Activated T-helper 1 cell treated with anti-CD3 and anti-CD28 coated beads, Interleukin-12 subunit alpha, Interleukin-12 subunit beta, Interleukin-2, Interleukin-4 antibody, amounts not matched to agents 30 ng/mL and 10 ng/mL and 1 ng/mL, durations not matched to agents 14 hours and 24 hours and 36 hours (primary cell): ENCODE data around the gene UXS1. TPM values are rescaled to one million over a fixed set of nuclear protein-coding genes. Genes with fewer than 3 reads are reported as not detected.
"Not testable (repeated sequence)": the region's sequence is repeated elsewhere in the genome, so short reads cannot be mapped to it uniquely, and the experiment has no call there.

ENCODE experiments used
- DNase-seq: peaks from one replicate; pipeline ENCODE4 v3.0.0; 2021; ENCODE audit warnings: low spot score
- H3K27ac Mint-ChIP-seq: one replicate; pipeline ENCODE4 v1.8.0; 2021; ENCODE audit warnings: mild to moderate bottlenecking, mixed read lengths
- H3K27me3 Mint-ChIP-seq: one replicate; pipeline ENCODE4 v1.8.0; 2022; ENCODE audit warnings: mild to moderate bottlenecking, moderate library complexity, mixed read lengths; ENCODE audit not compliant: insufficient read depth
- H3K36me3 Mint-ChIP-seq: one replicate; pipeline ENCODE4 v1.8.0; 2021; ENCODE audit warnings: low read depth, mixed read lengths
- H3K4me1 Mint-ChIP-seq: one replicate; pipeline ENCODE4 v1.8.0; 2021; ENCODE audit warnings: low read depth, mixed read lengths
- H3K4me3 Mint-ChIP-seq: one replicate; pipeline ENCODE4 v1.8.0; 2021; ENCODE audit warnings: mild to moderate bottlenecking, moderate library complexity, mixed read lengths
- H3K9me3 Mint-ChIP-seq: one replicate; pipeline ENCODE4 v1.8.0; 2021; ENCODE audit warnings: mixed read lengths
- intact Hi-C: fragments of 100-400 bp; cut with micrococcal nuclease; formaldehyde crosslinking; loops from one replicate; pipeline ENCODE4 v1.15.1; 2024
- total RNA-seq: library from RNA; stranded (reverse); gene quantifications from 2 replicates; pipeline ENCODE4 v1.2.3, GENCODE V29; 2022

Gene UXS1
- total RNA-seq, result 36.7 TPM in 2 replicates

DNA sequence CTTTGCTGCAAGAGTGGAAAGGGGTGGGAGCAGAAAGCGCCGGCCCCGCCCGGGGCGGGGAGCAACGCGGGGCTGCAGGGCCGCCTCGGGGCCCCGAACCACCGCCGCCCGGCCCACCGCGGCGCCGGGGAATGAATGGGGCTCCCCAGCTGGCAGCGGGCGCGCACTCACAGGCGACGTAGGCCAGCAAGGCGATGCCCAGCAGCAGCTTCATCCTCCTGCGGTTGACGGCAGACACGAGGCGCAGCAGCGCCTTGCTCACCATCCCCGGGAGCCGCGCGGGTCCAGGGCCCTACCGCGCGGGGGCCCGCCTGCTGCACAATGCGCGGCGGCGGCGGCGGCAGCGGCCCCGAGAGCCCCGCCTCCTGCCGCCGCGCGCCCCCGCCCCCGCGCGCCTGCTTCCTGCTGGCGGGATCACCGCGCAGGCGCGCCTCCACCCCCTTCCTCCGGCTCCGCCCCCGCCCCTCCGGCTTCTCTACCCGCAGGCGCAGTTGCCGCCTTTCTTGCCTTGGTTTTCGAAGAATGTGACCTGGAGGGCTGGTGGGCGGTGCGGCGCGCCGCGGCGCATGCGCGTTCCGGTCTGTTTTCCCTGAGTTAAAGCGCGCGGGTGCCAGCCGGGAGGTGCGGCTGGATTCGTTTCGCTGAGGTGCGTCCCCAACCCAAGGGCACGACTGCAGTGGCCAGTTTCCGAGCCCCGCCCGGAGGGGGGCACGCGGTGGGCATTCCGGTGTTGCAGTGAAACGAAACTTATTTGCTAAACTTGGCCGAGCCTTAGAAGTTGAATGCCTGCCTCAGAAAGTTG is at the start of gene UXS1:
Gene UXS1, minus strand, starts transcription at position 325 of the 802 bp plus-strand sequence. Its CDS starts 60 bp downstream, at position 265.
- peak within 1 kb of the TSS; percentile 92 for H3K27ac Mint-ChIP-seq
- H3K4me3 Mint-ChIP-seq, result peak within 1 kb of the TSS; percentile 86
- peak; percentile 95 for DNase-seq
- no peaks in the 10 kb centered on the region for H3K9me3 Mint-ChIP-seq
- H3K36me3 Mint-ChIP-seq, result peaks cover 13% of the 10 kb centered on the region
- peaks cover 46% of the 10 kb centered on the region for H3K4me1 Mint-ChIP-seq
- H3K27me3 Mint-ChIP-seq, result peaks cover 5% of the 10 kb centered on the region
- intact Hi-C loops, result loop anchor here (1.0 to 5.0 kb wide), 9 partner anchors 34 to 857 kb away; partner anchors contain the start of gene C2orf49

GRCh38 chr2:106239491-106239890 is 45.4 kb upstream of the UXS1 start:
- H3K27ac Mint-ChIP-seq, H3K4me3 Mint-ChIP-seq, intact Hi-C loops, DNase-seq, H3K27me3 Mint-ChIP-seq, H3K36me3 Mint-ChIP-seq, H3K4me1 Mint-ChIP-seq: not testable (repeated sequence)
- H3K9me3 Mint-ChIP-seq, result peaks cover 24% of the 10 kb centered on the region

DNA sequence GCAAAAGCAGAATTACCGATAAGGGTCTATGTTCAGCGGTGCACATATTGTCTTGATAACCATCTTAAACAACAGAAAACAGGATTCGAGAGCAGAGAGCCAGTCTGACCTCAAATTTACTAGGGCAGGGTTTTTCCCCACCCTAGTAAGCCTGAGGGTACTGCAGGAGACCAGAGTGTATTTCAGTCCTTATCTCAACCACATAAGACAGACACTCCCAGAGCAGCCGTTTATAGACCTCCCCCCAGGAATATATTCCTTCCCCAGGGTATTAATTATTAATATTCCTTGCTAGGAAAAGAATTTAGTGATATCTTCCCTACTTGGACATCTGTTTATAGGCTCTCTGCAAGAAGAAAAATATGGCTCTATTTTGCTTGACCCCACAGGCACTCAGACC is 41.3 kb upstream of the UXS1 start:
- DNase-seq, H3K27me3 Mint-ChIP-seq, H3K36me3 Mint-ChIP-seq, intact Hi-C loops, H3K4me3 Mint-ChIP-seq, H3K4me1 Mint-ChIP-seq, H3K27ac Mint-ChIP-seq: not testable (repeated sequence)
- peaks cover 34% of the 10 kb centered on the region for H3K9me3 Mint-ChIP-seq

DNA sequence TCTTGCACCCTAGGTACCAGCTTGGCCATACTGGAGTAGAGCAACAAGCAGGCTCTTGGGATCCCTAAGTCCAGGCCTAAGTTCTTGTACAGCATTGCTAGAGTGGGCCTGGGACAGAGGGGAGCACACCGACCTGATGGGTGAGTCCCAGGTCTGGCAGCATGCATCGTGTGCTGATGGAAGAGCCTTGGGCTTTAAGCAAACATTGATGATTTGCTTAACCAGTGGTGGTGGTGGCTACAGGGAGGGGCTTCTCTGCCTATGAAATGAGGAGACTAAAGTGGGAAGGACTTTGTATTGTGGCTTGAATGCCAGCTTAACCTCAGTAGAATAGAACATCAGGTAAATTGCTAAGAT is 39.2 kb upstream of the UXS1 start:
- Mint-ChIP-seq H3K27me3 (peaks cover 11% of the 10 kb centered on the region), H3K4me1 (no peaks in the 10 kb centered on the region), H3K4me3 (no peak overlapping the region), H3K36me3 (no peaks in the 10 kb centered on the region), H3K27ac (no peak overlapping the region), H3K9me3 (peaks cover 34% of the 10 kb centered on the region)
- intact Hi-C loops, result no loop called here
- DNase-seq, result no peak

DNA sequence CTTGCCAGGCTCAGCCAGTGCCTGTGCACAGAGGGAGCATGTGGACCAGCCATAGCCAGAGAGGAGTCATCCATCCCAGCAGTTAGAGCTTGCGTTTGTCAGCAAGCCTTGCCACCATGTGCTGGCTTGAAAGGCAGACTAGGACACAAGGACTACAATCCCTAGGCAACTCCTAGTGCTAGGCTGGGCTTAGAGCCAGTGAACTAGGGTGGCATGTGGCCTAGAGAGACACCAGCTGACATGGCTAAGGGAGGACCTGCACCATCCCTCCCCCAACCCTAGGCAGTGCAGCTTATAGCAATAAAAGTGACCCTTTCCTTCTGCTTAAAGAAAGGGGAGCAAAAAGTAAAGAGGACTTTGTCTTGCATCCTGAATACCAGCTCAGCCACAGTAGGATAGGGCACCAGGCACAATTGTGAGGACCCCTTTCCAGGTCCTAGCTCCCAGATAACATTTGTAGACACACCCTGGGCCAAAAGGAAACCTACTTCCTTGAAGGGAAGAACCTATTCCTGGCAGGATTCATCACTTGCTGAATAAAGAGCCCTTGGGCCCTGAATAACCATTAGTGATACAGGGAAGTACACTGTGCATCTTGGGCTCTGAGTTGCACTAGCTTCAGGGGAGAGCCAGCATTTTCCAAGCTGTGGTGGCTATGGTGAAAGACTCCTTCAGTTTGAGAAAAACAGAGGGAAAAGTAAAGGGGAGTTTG is 38.7 kb upstream of the UXS1 start:
- Mint-ChIP-seq H3K36me3 (no peaks in the 10 kb centered on the region), H3K4me3 (no peak overlapping the region), H3K4me1 (no peaks in the 10 kb centered on the region), H3K27me3 (peaks cover 11% of the 10 kb centered on the region), H3K9me3 (peaks cover 34% of the 10 kb centered on the region), H3K27ac (no peak overlapping the region)
- DNase-seq, result no peak
- intact Hi-C loops, result no loop called here

GRCh38 chr2:106223347-106223746 is 29.2 kb upstream of the UXS1 start:
- intact Hi-C loops, result no loop called here
- no peaks in the 10 kb centered on the region for H3K36me3 Mint-ChIP-seq
- H3K4me1 Mint-ChIP-seq, result no peaks in the 10 kb centered on the region
- H3K4me3 Mint-ChIP-seq, result no peak overlapping the region
- H3K27me3 Mint-ChIP-seq, result peaks cover 1% of the 10 kb centered on the region
- no peak overlapping the region for H3K27ac Mint-ChIP-seq
- no peaks in the 10 kb centered on the region for H3K9me3 Mint-ChIP-seq
- DNase-seq, result no peak

DNA sequence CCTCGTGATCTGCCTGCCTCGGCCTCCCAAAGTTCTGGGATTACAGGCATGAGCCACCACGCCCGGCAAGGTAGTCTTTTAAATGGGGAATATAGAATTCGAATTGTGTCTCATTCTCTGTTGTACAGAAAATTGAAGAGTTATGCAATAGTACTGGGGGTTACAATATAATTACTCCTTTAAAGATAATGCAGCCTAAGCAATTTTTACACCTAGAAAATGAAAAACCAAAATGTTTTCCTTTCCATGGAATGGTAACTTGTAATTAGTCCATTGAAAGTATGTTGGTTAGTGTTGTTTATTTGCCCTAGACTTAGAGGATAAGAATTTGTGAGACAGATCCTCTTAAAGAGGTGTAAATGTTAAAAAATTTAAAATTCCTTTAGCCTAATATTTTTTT is 28.0 kb upstream of the UXS1 start:
- H3K36me3 Mint-ChIP-seq, H3K27ac Mint-ChIP-seq, H3K27me3 Mint-ChIP-seq: not testable (repeated sequence)

GRCh38 chr2:106219813-106220212 is 25.7 kb upstream of the UXS1 start:
- Mint-ChIP-seq H3K4me1 (peaks cover 5% of the 10 kb centered on the region), H3K36me3 (no peaks in the 10 kb centered on the region), H3K27ac (no peak overlapping the region), H3K4me3 (no peak overlapping the region), H3K27me3 (peaks cover 11% of the 10 kb centered on the region), H3K9me3 (no peaks in the 10 kb centered on the region)
- DNase-seq, result no peak
- intact Hi-C loops, result no loop called here

More for the DNA sequence above, 28.0 kb upstream of the UXS1 start:
- intact Hi-C loops, DNase-seq, H3K4me3 Mint-ChIP-seq, H3K4me1 Mint-ChIP-seq, H3K9me3 Mint-ChIP-seq: not testable (repeated sequence)

DNA sequence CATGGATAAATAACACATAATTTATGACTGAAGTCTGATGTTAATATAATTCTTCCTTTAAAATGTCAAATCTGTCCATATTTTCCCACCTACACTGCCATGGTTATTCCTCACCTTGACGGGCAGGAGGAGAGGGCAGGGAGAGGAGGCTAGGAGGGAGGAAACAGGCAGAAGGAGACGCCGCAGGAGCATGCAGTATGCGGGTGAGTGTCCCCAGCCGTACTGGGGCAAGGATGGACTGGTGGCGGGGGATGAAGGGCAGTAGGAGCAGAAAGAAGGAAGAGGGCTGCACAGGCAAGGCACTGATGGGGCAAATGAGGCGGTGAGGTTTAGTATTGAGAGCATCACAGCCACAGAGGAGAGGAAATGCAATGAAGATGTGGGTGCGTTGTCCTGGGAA is 25.1 kb upstream of the UXS1 start:
- H3K27ac Mint-ChIP-seq, H3K36me3 Mint-ChIP-seq, H3K4me1 Mint-ChIP-seq, H3K9me3 Mint-ChIP-seq, H3K4me3 Mint-ChIP-seq, intact Hi-C loops, DNase-seq: not testable (repeated sequence)
- H3K27me3 Mint-ChIP-seq, result peaks cover 11% of the 10 kb centered on the region

DNA sequence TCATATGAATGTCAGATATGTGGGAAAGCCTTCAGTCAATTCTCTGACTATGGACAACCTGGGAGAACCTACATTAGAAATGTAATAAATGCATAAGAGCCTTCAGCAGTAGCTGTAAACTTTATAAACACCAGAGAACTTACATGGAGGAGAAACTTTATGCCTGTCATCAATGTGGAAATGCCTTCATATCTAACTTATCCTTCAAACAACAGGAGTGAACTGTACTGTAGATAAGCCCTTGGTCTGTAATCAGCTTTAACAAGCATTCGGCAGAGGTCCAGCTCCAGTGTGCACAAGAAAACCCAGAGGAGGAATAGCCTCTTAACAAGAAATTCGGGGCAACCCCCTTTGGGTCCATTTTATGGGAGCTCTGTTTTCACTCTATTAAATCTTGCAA is 14.8 kb upstream of the UXS1 start:
- Mint-ChIP-seq H3K27me3 (peaks cover 6% of the 10 kb centered on the region), H3K27ac (no peak overlapping the region), H3K4me3 (no peak overlapping the region), H3K36me3 (no peaks in the 10 kb centered on the region), H3K4me1 (no peaks in the 10 kb centered on the region), H3K9me3 (peaks cover 22% of the 10 kb centered on the region)
- intact Hi-C loops, result no loop called here
- no peak for DNase-seq

GRCh38 chr2:106208399-106208798 is 14.3 kb upstream of the UXS1 start:
- no peak overlapping the region for H3K27ac Mint-ChIP-seq
- H3K4me1 Mint-ChIP-seq, result no peaks in the 10 kb centered on the region
- DNase-seq, result no peak
- intact Hi-C loops, result no loop called here
- no peaks in the 10 kb centered on the region for H3K36me3 Mint-ChIP-seq
- no peak overlapping the region for H3K4me3 Mint-ChIP-seq
- peaks cover 22% of the 10 kb centered on the region for H3K9me3 Mint-ChIP-seq
- peaks cover 10% of the 10 kb centered on the region for H3K27me3 Mint-ChIP-seq

- peaks cover 16% of the 10 kb centered on the region for H3K27me3 Mint-ChIP-seq
- DNase-seq, result no peak
- no peaks in the 10 kb centered on the region for H3K36me3 Mint-ChIP-seq
- H3K27ac Mint-ChIP-seq, result no peak overlapping the region
- intact Hi-C loops, result no loop called here
- peaks cover 22% of the 10 kb centered on the region for H3K9me3 Mint-ChIP-seq
- H3K4me1 Mint-ChIP-seq, result no peaks in the 10 kb centered on the region
- no peak overlapping the region for H3K4me3 Mint-ChIP-seq
These were observed 13.1 kb upstream of the UXS1 start for GRCh38 chr2:106207246-106207645.

GRCh38 chr2:106205488-106205887 is 11.4 kb upstream of the UXS1 start:
- Mint-ChIP-seq H3K27me3 (peaks cover 20% of the 10 kb centered on the region), H3K4me1 (no peaks in the 10 kb centered on the region), H3K4me3 (no peak overlapping the region), H3K36me3 (no peaks in the 10 kb centered on the region), H3K9me3 (peaks cover 22% of the 10 kb centered on the region), H3K27ac (no peak overlapping the region)
- no peak for DNase-seq
- intact Hi-C loops, result no loop called here
